HepG2 (cell line): ENCODE results near the gene ATP7B. TPM values are rescaled to one million over a fixed set of nuclear protein-coding genes. Genes with fewer than 3 reads are reported as not detected.

Experiments used
- ARID3A ChIP-seq: IDR thresholded peaks from 2 replicates; pipeline ENCODE4 v1.6.1; 2012; ENCODE audit warnings: low read depth, low read length, improper control_type of control experiment
- CCAR2 ChIP-seq: fragments of 200-400 bp; formaldehyde crosslinking; optimal IDR thresholded peaks from 2 replicates; pipeline ENCODE3; 2018; ENCODE audit warnings: low read depth, mild to moderate bottlenecking, low read length, moderate library complexity
- CEBPG ChIP-seq: IDR thresholded peaks from 2 replicates; pipeline ENCODE4 v1.6.1; 2016
- EP300 ChIP-seq, 3 experiments: sonication (generic) in 1 of 3; formaldehyde crosslinking in 1 of 3; IDR thresholded peaks; 2 replicates each; pipeline versions ENCODE4 v1.5.1 to v1.6.1; 2011 to 2020; ENCODE audit warnings: low read depth in 2 of 3, low read length in 2 of 3, borderline replicate concordance in 1 of 3, improper control_type of control experiment in 1 of 3, mild to moderate bottlenecking in 1 of 3, missing genetic modification reagents in 1 of 3, moderate library complexity in 1 of 3
- ESRRA ChIP-seq: sonication (generic); formaldehyde crosslinking; IDR thresholded peaks from 2 replicates; pipeline ENCODE4 v1.5.1; 2020; ENCODE audit warnings: mild to moderate bottlenecking, low read depth, missing genetic modification reagents
- FOXA1 ChIP-seq, 2 experiments: fragments of 450-650 bp in 1 of 2; sonication (generic) in 1 of 2; formaldehyde crosslinking in 1 of 2; IDR thresholded peaks; 2 replicates each; pipeline versions ENCODE4 v1.4.0 to v1.6.1; 2016 to 2020; ENCODE audit warnings: missing genetic modification reagents in 1 of 2
- HOXA7 ChIP-seq: sonication (generic); formaldehyde crosslinking; IDR thresholded peaks from 2 replicates; pipeline ENCODE4 v1.8.1; 2022; ENCODE audit warnings: mild to moderate bottlenecking, missing genetic modification reagents, moderate library complexity
- ISL2 ChIP-seq: sonication (generic); formaldehyde crosslinking; IDR thresholded peaks from 2 replicates; pipeline ENCODE4 v1.5.0; 2020; ENCODE audit warnings: missing genetic modification reagents
- NCOA2 ChIP-seq: sonication (generic); formaldehyde crosslinking; IDR thresholded peaks from 2 replicates; pipeline ENCODE4 v1.8.0; 2022; ENCODE audit warnings: inconsistent platforms
- PAXIP1 ChIP-seq: sonication (generic); formaldehyde crosslinking; conservative IDR thresholded peaks from 2 replicates; pipeline ENCODE4 v1.4.0; 2020; ENCODE audit warnings: mild to moderate bottlenecking, missing genetic modification reagents, moderate library complexity
- RBM22 ChIP-seq: fragments of 200-400 bp; formaldehyde crosslinking; optimal IDR thresholded peaks from 2 replicates; pipeline ENCODE3; 2017; ENCODE audit warnings: mild to moderate bottlenecking, low read length, moderate library complexity
- SOX13 ChIP-seq, 3 experiments: fragments of 450-650 bp in 1 of 3; sonication (generic) in 1 of 3; formaldehyde crosslinking in 1 of 3; IDR thresholded peaks in 2 of 3; conservative IDR thresholded peaks in 1 of 3; 2 replicates each; pipeline versions ENCODE4 v1.5.0 to v1.6.1; 2016 to 2020; ENCODE audit warnings: antibody characterized with exemption in 1 of 3, mild to moderate bottlenecking in 1 of 3, missing compliant biosample characterization in 1 of 3, missing genetic modification reagents in 1 of 3, moderate library complexity in 1 of 3
- SOX6 ChIP-seq, 2 experiments: fragments of 450-650 bp in 1 of 2; sonication (generic) in 1 of 2; formaldehyde crosslinking in 1 of 2; IDR thresholded peaks; 2 replicates each; pipeline versions ENCODE4 v1.4.0 to v1.6.1; 2017 to 2020; ENCODE audit warnings: antibody characterized with exemption in 1 of 2, mild to moderate bottlenecking in 1 of 2, missing genetic modification reagents in 1 of 2
- THRA ChIP-seq: sonication (generic); formaldehyde crosslinking; IDR thresholded peaks from 2 replicates; pipeline ENCODE4 v1.4.0; 2020; ENCODE audit warnings: missing genetic modification reagents, borderline replicate concordance
- ZBTB38 ChIP-seq: sonication (generic); formaldehyde crosslinking; IDR thresholded peaks from 2 replicates; pipeline ENCODE4 v1.5.1; 2020; ENCODE audit warnings: mild to moderate bottlenecking, missing genetic modification reagents
- ZKSCAN1 ChIP-seq: fragments of 150-350 bp; IDR thresholded peaks from 2 replicates; pipeline ENCODE4 v1.6.1; 2014; ENCODE audit warnings: low read length
- ZNF292 ChIP-seq: sonication (generic); formaldehyde crosslinking; IDR thresholded peaks from 2 replicates; pipeline ENCODE4 v1.8.1; 2022; ENCODE audit warnings: mild to moderate bottlenecking, low read depth, missing genetic modification reagents, borderline replicate concordance
- ZNF468 ChIP-seq: sonication (generic); formaldehyde crosslinking; IDR thresholded peaks from 2 replicates; pipeline ENCODE4 v1.8.0; 2022; ENCODE audit warnings: mild to moderate bottlenecking, moderate library complexity, missing genetic modification reagents
- ZNF510 ChIP-seq: sonication (generic); formaldehyde crosslinking; IDR thresholded peaks from 2 replicates; pipeline ENCODE4 v1.4.0; 2020; ENCODE audit warnings: low read depth, mild to moderate bottlenecking, missing genetic modification reagents
- ZNF766 ChIP-seq: sonication (generic); formaldehyde crosslinking; IDR thresholded peaks from 2 replicates; pipeline ENCODE4 v1.5.0; 2020; ENCODE audit warnings: missing genetic modification reagents, borderline replicate concordance
- polyA plus RNA-seq, 8 experiments: library from polyadenylated mRNA; depleted of rRNA in 3 of 8; stranded (reverse) in 7 of 8; unstranded in 1 of 8; fragments of >200 nt; fragmentation: Illumina TruSeq in 4 of 8; extraction: Trizol in 4 of 8; gene quantifications; 2 replicates each; pipeline versions ENCODE4 v1.2.1 to v1.2.3, GENCODE V29; 2011 to 2016; ENCODE audit warnings: low read depth in 4 of 8, missing spikeins in 1 of 8, mixed read lengths in 1 of 8; ENCODE audit not compliant: insufficient read depth in 1 of 8
- total RNA-seq, 5 experiments: library from RNA; depleted of rRNA; stranded (reverse); fragments of >200 nt; fragmentation: Illumina TruSeq; extraction: Trizol; gene quantifications; 2 replicates each; pipeline ENCODE4 v1.2.3, GENCODE V29; 2016; ENCODE audit warnings: low read depth in 1 of 5

ATP7B gene
- total and polyA plus RNA-seq, 2 of the 13 experiments (the other 11 are each of a cell fraction or from before 2014, with no cell fraction given) = 31.8 to 57.4 TPM

- TF ChIP-seq PAXIP1 (CRISPR knock-in tag) (peak; percentile 44), SOX6 (IDR thresholded peaks at IDR 0.05) (no peak), SOX6 (CRISPR knock-in tag; IDR thresholded peaks at IDR 0.05) (peak; percentile 30; the same call in 1 of the 2 replicates), ARID3A (peak; percentile 38; the same call in 1 of the 2 replicates), CEBPG (CRISPR knock-in tag) (peak; percentile 20; the same call in 1 of the 2 replicates), ZBTB38 (CRISPR knock-in tag) (no peak), ZNF766 (no peak), ZNF510 (CRISPR knock-in tag) (no peak), ISL2 (CRISPR knock-in tag) (peak; percentile 45; the same call in 1 of the 2 replicates), THRA (CRISPR knock-in tag) (peak; percentile 79; the same call in 1 of the 2 replicates), FOXA1 (IDR thresholded peaks at IDR 0.05) (0 out of 2 replicates have a peak, but pooled peaks have one; percentile 6), FOXA1 (CRISPR knock-in tag; IDR thresholded peaks at IDR 0.05) (no peak), ZNF468 (no peak), HOXA7 (CRISPR knock-in tag) (no peak), ESRRA (CRISPR knock-in tag) (no peak), RBM22 (no peak), NCOA2 (CRISPR knock-in tag) (peak; percentile 68), ZNF292 (CRISPR knock-in tag) (no peak), EP300 (IDR thresholded peaks at IDR 0.05; ENCODE audit: low read depth in 2 of 2, low read length in 2 of 2) (peak in 1 of 2 experiments; percentile 47; a peak in 2 of 4 replicates), EP300 (CRISPR knock-in tag; IDR thresholded peaks at IDR 0.05; ENCODE audit: borderline replicate concordance) (no peak), SOX13 (IDR thresholded peaks at IDR 0.05) (no peak), SOX13 (CRISPR knock-in tag; conservative IDR thresholded peaks at IDR 0.05 in 1 of 2, IDR thresholded peaks at IDR 0.05 in 1 of 2) (peak in 1 of 2 experiments; percentile 50; a peak in 1 of 4 replicates), CCAR2 (no peak), ZKSCAN1 (peak; percentile 97)
- TF ChIP-seq, all 625 proteins: peak for 15
These were observed 22.1 kb downstream of the ATP7B start (continued) for GRCh38 chr13:51988988-51989618.
